ENCODE measurements around the gene RELL1.

Gene RELL1

GRCh38 chr4:37641886-37642849, 44.0 kb downstream of the RELL1 start:
- H3K4me3 ChIP-seq (ENCODE audit: low read depth, low read length) = no peak overlapping the region
- TF ChIP-seq CTCF (IDR thresholded peaks at IDR 0.05; ENCODE audit: low read depth, low read length, missing control alignments) = no peak
- DNase-seq (ENCODE audit: low read depth) = no peak

DNA sequence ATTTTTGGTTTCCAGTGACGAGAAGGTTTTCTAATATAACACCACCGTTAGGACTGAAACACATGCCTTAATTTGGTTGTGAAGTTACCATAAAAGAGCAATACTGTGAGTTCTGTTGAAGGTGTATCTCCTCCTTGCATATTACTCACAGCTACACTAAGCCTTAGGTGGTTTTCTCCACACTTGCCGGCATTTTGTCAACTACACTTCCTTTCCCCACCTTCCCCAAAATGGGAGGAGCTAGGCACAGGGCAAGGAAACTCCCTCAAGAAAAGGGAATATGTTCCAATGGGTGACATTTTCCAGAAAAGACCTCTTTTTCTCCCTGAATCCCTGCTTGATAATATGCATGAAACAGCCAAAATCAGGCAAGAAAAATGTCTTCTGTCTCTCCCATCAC, 44.8 kb downstream of the RELL1 start:
- H3K4me3 ChIP-seq (ENCODE audit: low read depth, low read length) = no peak overlapping the region
- DNase-seq (ENCODE audit: low read depth) = no peak
- TF ChIP-seq CTCF (IDR thresholded peaks at IDR 0.05; ENCODE audit: low read depth, low read length, missing control alignments) = no peak

DNA sequence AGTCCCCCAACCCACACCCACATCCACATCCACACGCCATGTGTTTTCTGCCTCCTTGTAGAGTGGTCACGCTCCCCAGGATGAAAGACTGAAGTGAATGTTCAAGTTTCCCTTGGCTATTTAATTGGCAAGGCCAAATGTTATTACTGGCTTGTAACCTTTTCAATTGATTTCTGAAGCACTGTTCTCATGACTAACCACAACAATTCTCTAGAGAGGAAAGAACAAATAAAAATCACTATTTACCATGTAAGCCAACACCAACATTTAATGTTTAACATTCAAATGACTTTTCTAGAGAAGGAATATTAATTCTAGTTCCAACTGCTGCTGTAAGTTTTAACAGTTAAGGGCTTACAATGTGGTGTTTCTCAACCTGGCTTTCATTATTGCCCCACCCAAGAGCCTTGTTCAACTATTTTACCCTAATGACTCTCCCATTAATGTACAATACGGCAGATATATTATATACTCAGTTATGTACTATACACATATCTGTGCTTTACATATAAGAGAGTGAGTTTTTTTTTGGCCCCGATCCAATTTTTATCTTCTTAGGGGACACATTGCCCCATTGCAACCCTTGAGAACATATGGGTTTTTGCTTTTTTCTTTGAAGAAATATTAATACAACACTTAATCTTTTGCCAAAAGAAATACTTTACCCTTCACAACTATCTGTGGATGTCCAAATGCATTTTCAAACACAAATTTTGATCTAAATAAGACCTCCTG, 46.5 kb downstream of the RELL1 start:
- no peak for DNase-seq (ENCODE audit: low read depth)
- no peak for TF ChIP-seq CTCF (IDR thresholded peaks at IDR 0.05; ENCODE audit: low read depth, low read length, missing control alignments)
- no peak overlapping the region for H3K4me3 ChIP-seq (ENCODE audit: low read depth, low read length)

- no peak for DNase-seq (ENCODE audit: low read depth)
- TF ChIP-seq CTCF (IDR thresholded peaks at IDR 0.05; ENCODE audit: low read depth, low read length, missing control alignments) = no peak
- H3K4me3 ChIP-seq (ENCODE audit: low read depth, low read length) = no peak overlapping the region
These were observed 51.0 kb downstream of the RELL1 start for GRCh38 chr4:37635155-37635554.

- no peak for DNase-seq (ENCODE audit: low read depth)
- no peak for TF ChIP-seq CTCF (IDR thresholded peaks at IDR 0.05; ENCODE audit: low read depth, low read length, missing control alignments)
- H3K4me3 ChIP-seq (ENCODE audit: low read depth, low read length) = no peak overlapping the region
These were observed 52.0 kb downstream of the RELL1 start for GRCh38 chr4:37634180-37634579.

DNA sequence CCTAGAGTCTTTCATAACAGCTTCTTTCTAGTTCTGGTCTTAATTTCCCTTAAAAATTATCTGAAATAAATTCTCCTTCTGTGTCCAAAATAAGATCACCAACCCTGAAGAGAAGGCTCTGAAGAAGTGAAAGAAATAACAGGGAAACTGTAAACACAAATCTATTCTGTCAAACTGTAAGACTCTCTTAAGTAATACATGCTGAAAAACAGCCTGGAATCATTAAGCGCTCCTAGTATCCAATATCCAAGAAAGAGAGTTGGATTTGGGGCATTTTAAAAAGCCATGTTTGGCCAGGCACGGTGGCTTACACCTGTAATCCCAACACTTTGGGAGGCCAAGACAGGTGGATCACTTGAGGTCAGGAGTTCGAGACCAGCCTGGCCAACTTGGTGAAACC, 53.3 kb downstream of the RELL1 start:
- TF ChIP-seq CTCF (IDR thresholded peaks at IDR 0.05; ENCODE audit: low read depth, low read length, missing control alignments) = no peak
- no peak overlapping the region for H3K4me3 ChIP-seq (ENCODE audit: low read depth, low read length)
- no peak for DNase-seq (ENCODE audit: low read depth)

Data from GM12864 (cell line).